ENCODE measurements around the gene CDH26.

The CDH26 gene

GRCh38 chr20:59994697-59995122 lies 36.5 kb downstream of the CDH26 start:
- Histone ChIP-seq H3K9ac (ENCODE audit: low read depth, low read length) (no peak overlapping the region), H3K79me2 (ENCODE audit: insufficient read depth, low read length) (no peaks in the 10 kb centered on the region), H3K27ac (ENCODE audit: low read length) (no peak overlapping the region), H3K4me1 (ENCODE audit: insufficient read depth, low read length) (no peaks in the 10 kb centered on the region), H3K36me3 (ENCODE audit: insufficient read depth, low read length) (no peaks in the 10 kb centered on the region), H3K4me2 (ENCODE audit: insufficient read depth, low read length) (no peak overlapping the region), H3K4me3 (ENCODE audit: low read depth in 1 of 2, low read length in 2 of 2) (no peak overlapping the region), H3K27me3 (ENCODE audit: insufficient read depth, low read length, poor library complexity) (peaks cover 4% of the 10 kb centered on the region), H3K9me3 (ENCODE audit: insufficient read depth, low read length, severe bottlenecking) (no peaks in the 10 kb centered on the region), H4K20me1 (ENCODE audit: insufficient read depth, low read length) (no peaks in the 10 kb centered on the region), H2AFZ (ENCODE audit: low read depth, low read length) (no peak overlapping the region)
- TF ChIP-seq EZH2 (IDR thresholded peaks at IDR 0.05; ENCODE audit: borderline replicate concordance, low read depth, low read length, severe bottlenecking) (no peak), CTCF (IDR thresholded peaks at IDR 0.05; ENCODE audit: borderline replicate concordance, extremely low read depth, low read length, poor library complexity, severe bottlenecking) (no peak)
- ATAC-seq (ENCODE audit: insufficient read depth, low read depth) (no peak; the same call in 2 of the 3 replicates), DNase-seq (no peak)

DNA sequence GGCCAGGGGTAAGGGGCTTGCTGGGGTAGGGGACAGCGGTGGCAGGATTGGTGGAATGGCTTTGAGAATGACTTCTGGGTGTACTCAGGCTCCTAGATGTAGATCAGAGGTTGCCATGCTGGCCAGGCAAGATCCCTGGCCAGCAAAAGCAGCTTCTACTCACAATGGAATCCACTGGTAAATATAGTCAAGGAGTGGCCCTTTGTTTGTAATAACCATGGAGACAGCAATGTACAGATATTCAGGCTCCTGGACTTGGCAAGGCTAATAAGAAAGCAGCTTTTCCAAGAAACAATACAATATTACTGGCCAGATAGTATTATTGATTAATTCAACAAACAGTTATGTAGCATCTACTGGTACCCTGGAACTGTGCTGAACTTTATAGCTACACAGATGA lies 37.9 kb downstream of the CDH26 start:
- H3K79me2 ChIP-seq (ENCODE audit: insufficient read depth, low read length), result no peaks in the 10 kb centered on the region

DNA sequence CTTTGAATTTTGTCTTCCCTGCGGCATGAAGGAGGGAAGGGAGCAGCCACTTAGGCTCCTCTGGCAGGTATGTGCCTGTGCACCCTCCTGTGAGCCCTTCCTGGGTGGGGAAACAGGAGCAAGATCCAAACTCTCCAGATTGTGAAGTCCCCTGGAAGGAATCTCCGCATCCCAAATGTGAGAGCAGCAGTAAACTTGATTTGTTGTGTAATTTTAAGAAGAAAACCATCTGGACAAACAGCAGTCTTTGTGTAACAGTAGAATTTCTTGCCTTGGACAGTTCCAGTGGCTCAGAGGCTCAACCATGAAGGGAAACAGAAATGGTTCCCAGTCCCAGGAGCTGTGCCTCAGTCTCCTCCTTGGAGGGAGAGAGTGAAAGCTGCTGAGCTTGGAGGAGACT lies 39.7 kb downstream of the CDH26 start:
- H3K9ac ChIP-seq (ENCODE audit: low read depth, low read length), result no peak overlapping the region
- H3K9me3 ChIP-seq (ENCODE audit: insufficient read depth, low read length, severe bottlenecking), result no peaks in the 10 kb centered on the region
- no peaks in the 10 kb centered on the region for H4K20me1 ChIP-seq (ENCODE audit: insufficient read depth, low read length)
- peaks cover 9% of the 10 kb centered on the region for H3K27me3 ChIP-seq (ENCODE audit: insufficient read depth, low read length, poor library complexity)
- H3K4me1 ChIP-seq (ENCODE audit: insufficient read depth, low read length), result no peaks in the 10 kb centered on the region
- H3K4me3 ChIP-seq (ENCODE audit: low read depth in 1 of 2, low read length in 2 of 2), result no peak overlapping the region
- TF ChIP-seq EZH2 (IDR thresholded peaks at IDR 0.05; ENCODE audit: borderline replicate concordance, low read depth, low read length, severe bottlenecking), result no peak
- no peak for TF ChIP-seq CTCF (IDR thresholded peaks at IDR 0.05; ENCODE audit: borderline replicate concordance, extremely low read depth, low read length, poor library complexity, severe bottlenecking)
- no peak overlapping the region for H3K27ac ChIP-seq (ENCODE audit: low read length)
- DNase-seq (no peak), ATAC-seq (ENCODE audit: insufficient read depth, low read depth) (no peak)
- H3K4me2 ChIP-seq (ENCODE audit: insufficient read depth, low read length), result no peak overlapping the region
- no peaks in the 10 kb centered on the region for H3K79me2 ChIP-seq (ENCODE audit: insufficient read depth, low read length)
- H3K36me3 ChIP-seq (ENCODE audit: insufficient read depth, low read length), result no peaks in the 10 kb centered on the region
- no peak overlapping the region for H2AFZ ChIP-seq (ENCODE audit: low read depth, low read length)

More for the DNA sequence above, 37.9 kb downstream of the CDH26 start:
- no peak for ATAC-seq (ENCODE audit: insufficient read depth, low read depth)
- Histone ChIP-seq H3K4me2 (ENCODE audit: insufficient read depth, low read length) (no peak overlapping the region), H4K20me1 (ENCODE audit: insufficient read depth, low read length) (no peaks in the 10 kb centered on the region), H3K36me3 (ENCODE audit: insufficient read depth, low read length) (no peaks in the 10 kb centered on the region), H2AFZ (ENCODE audit: low read depth, low read length) (no peak overlapping the region), H3K9me3 (ENCODE audit: insufficient read depth, low read length, severe bottlenecking) (no peaks in the 10 kb centered on the region), H3K27ac (ENCODE audit: low read length) (no peak overlapping the region), H3K27me3 (ENCODE audit: insufficient read depth, low read length, poor library complexity) (peaks cover 9% of the 10 kb centered on the region), H3K4me3 (ENCODE audit: low read depth in 1 of 2, low read length in 2 of 2) (no peak overlapping the region), H3K4me1 (ENCODE audit: insufficient read depth, low read length) (no peaks in the 10 kb centered on the region), H3K9ac (ENCODE audit: low read depth, low read length) (no peak overlapping the region)
- TF ChIP-seq CTCF (IDR thresholded peaks at IDR 0.05; ENCODE audit: borderline replicate concordance, extremely low read depth, low read length, poor library complexity, severe bottlenecking) (no peak), EZH2 (IDR thresholded peaks at IDR 0.05; ENCODE audit: borderline replicate concordance, low read depth, low read length, severe bottlenecking) (no peak)
- no peak for DNase-seq

DNA sequence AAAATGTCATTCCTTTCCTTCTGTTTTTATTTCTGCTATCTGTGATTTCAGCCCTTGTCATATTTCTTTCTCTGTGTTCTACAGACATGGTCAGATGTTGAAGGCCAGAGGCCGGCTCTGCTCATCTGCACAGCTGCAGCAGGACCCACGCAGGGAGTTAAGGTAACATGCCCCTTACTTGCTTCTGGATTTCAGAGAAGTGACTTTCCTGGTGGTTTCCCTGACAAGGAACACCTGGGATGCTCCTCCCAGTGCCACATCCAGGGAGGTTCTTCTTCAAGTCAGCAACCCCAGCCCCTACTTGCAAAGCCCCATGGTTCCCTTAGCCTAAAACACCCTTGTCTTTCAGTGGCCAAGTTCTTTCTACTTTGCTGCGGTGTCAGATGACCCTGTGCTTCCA lies 41.3 kb downstream of the CDH26 start:
- Histone ChIP-seq H3K9me3 (ENCODE audit: insufficient read depth, low read length, severe bottlenecking) (no peaks in the 10 kb centered on the region), H3K4me2 (ENCODE audit: insufficient read depth, low read length) (no peak overlapping the region), H4K20me1 (ENCODE audit: insufficient read depth, low read length) (no peaks in the 10 kb centered on the region), H3K9ac (ENCODE audit: low read depth, low read length) (no peak overlapping the region), H3K27ac (ENCODE audit: low read length) (no peak overlapping the region), H3K36me3 (ENCODE audit: insufficient read depth, low read length) (no peaks in the 10 kb centered on the region), H3K79me2 (ENCODE audit: insufficient read depth, low read length) (no peaks in the 10 kb centered on the region), H2AFZ (ENCODE audit: low read depth, low read length) (no peak overlapping the region), H3K27me3 (ENCODE audit: insufficient read depth, low read length, poor library complexity) (peaks cover 9% of the 10 kb centered on the region), H3K4me1 (ENCODE audit: insufficient read depth, low read length) (no peaks in the 10 kb centered on the region), H3K4me3 (ENCODE audit: low read depth in 1 of 2, low read length in 2 of 2) (no peak overlapping the region)
- no peak for TF ChIP-seq CTCF (IDR thresholded peaks at IDR 0.05; ENCODE audit: borderline replicate concordance, extremely low read depth, low read length, poor library complexity, severe bottlenecking)
- TF ChIP-seq EZH2 (IDR thresholded peaks at IDR 0.05; ENCODE audit: borderline replicate concordance, low read depth, low read length, severe bottlenecking), result no peak
- ATAC-seq (ENCODE audit: insufficient read depth, low read depth) (no peak), DNase-seq (no peak)

Data from DND-41 (cell line).